Non-pigmented ciliary epithelial cell (primary cell): ENCODE measurements around the gene TMEM51.
"Not testable (repeated sequence)": the region's sequence is repeated elsewhere in the genome, so short reads cannot be mapped to it uniquely, and the experiment has no call there.

Experiments
- DNase-seq: peaks from one replicate; pipeline ENCODE4 v3.0.0-alpha.2; 2010; ENCODE audit warnings: low read depth

The TMEM51 gene

GRCh38 chr1:15128077-15128476, 25.5 kb upstream of the TMEM51 start:
- DNase-seq = no peak

GRCh38 chr1:15128520-15129313, 24.8 kb upstream of the TMEM51 start:
- DNase-seq = no peak

- DNase-seq = no peak
Observed at GRCh38 chr1:15129944-15130343, 23.6 kb upstream of the TMEM51 start.

DNA sequence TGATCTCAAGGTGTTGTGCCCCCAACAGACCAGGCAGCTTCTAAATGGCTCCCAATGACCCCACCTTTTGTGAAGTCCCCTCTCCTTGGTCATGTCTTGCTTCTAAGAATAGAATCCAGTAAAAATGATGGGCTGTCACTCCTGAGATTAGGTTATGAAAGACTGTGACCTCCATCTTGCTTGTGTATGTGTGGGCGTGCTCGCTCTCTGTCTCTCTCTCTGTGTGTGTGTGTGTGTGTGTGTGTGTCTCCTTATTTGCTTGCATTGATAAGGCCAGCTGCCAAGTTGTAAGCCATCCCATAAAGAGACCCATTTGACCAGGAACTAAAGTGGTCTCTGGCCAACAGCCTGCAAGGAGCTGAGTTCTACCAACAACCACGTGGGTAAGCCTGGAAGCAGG, 22.9 kb upstream of the TMEM51 start:
- no peak for DNase-seq

GRCh38 chr1:15132965-15133364, 20.6 kb upstream of the TMEM51 start:
- DNase-seq = no peak

DNA sequence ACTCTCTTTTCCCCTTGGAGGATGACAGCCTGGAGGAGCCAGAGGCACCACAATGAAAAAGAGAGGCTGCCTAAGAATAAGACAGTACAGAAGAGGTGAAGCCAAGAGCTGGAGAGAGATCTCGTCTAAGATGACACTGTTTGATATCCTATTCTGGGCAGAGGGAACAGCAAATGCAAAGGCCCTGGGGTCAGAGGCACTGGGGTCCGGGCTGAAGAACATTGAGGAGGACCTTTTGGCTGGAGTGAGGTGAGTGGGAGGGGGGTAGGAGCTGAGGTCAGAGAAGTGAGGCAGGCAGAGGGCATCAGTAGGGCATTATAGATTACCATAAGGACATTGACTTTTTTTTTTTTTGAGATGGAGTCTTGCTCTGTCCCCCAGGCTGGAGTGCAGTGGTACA, 19.3 kb upstream of the TMEM51 start:
- no peak for DNase-seq

GRCh38 chr1:15135604-15136003, 17.9 kb upstream of the TMEM51 start:
- DNase-seq = not testable (repeated sequence)

GRCh38 chr1:15137809-15138208, 15.7 kb upstream of the TMEM51 start:
- no peak for DNase-seq

DNA sequence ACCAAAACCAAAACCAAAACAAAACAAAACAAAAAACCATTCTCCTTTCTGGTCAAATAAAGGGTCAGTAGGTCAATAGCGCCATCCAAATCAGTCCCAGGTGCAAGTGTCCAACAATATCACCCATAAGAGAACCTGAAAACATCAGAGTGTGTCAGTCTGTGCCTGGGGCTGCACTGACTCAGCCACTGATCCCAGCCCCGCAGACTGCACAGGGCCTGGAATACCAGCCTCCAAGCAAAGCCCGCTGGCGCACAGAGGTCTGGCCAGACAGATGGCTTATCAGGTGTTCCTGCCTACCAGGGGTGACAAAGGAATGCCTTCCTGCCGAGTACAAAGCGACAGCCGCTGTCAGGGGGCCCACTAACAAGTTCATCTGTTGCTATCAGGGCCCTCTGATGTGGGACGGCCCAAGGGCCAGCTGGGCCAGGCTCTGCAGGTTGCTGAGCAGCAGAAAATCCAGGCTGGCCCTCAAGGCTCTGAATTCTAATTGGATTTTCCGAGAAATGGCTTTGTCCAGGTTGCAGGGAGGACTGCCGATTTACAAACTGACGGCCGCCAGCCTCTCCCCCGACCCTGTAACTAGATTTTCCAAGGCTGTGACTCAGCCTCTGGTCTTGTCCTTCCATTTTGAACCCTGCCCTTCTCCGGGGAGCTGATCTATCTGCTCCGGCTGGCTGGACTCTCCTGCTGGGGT, 13.7 kb upstream of the TMEM51 start:
- DNase-seq = no peak

- DNase-seq = no peak
Observed at GRCh38 chr1:15141935-15142539, 11.5 kb upstream of the TMEM51 start.

DNA sequence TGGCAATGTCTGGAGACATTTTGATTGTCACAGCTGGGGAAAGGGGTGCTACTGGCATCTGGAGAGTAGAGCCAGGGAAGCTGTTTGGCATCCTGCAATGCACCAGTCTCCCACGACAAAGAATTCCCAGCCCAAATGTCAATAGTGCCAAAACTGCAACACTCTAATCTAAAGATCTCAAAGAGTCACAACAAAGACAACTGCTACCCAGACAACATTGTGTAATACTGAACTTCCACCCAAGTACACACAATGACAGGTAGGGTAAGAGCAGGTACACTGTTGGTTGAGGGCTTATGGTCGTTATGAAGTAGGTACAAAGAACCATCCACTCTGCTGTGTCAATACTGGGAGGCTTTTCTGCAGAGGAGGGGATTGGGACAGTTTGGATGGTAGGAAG, 8.2 kb upstream of the TMEM51 start:
- no peak for DNase-seq

GRCh38 chr1:15146142-15146680, 7.3 kb upstream of the TMEM51 start:
- no peak for DNase-seq

GRCh38 chr1:15146971-15147376, 6.6 kb upstream of the TMEM51 start:
- no peak for DNase-seq

DNA sequence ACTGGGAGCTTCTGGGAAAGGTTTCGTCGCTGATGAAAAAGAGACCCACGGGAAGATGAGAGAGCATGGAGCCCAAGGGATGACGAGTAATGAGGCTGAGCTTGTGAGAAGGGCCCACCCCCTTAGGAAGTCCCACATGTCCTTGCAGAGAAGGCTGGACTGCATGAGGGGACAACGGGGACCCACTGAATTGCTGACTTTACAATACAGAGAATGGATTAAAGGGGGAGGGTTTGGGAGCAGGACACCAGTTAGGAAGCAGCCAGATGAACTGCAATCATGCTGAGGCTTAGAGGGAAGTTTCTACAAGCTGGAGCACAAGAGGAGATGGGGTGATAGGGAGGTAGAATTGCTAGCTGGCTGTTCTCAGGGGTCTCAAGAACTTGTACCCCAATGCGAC, 5.5 kb upstream of the TMEM51 start:
- DNase-seq = no peak

DNA sequence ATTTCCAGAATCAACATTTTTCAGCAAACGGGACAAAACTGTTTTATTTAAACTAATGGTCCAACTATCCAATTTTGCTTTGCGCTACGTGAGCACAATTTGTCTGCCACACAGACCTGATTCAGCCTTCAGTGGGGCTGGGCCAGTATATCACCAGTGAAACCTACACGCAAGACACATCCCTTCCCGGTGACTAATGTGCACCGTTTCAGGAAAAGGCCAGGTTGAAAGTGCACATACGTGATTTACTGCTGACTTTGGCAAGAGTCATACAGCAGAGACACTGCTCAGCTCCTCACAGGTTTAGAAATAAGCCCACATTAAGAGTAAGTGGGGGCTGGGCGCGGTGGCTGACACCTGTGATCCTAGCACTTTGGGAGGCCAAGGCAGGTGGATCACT, 5.1 kb upstream of the TMEM51 start:
- no peak for DNase-seq

- no peak for DNase-seq
Observed at GRCh38 chr1:15148941-15149340, 4.6 kb upstream of the TMEM51 start.

DNA sequence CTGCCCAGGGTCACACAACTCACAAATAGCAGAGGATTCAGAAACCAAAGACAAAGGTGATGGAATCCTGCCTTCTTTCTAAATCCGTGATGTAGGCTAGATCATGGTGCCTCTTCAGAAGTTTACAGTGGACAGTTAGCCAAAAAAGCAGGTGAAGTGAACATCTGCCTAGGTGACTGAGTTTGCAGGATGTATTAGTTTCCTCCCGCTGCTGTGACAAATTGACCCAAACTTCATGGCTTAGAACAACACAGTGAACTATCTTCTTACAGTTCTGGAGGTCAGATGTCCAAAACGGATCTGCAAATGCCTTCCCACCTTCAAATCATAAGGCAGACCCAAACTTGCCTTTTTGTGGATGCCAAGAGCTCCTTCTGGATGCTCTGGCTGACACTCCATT, 3.2 kb upstream of the TMEM51 start:
- no peak for DNase-seq

DNA sequence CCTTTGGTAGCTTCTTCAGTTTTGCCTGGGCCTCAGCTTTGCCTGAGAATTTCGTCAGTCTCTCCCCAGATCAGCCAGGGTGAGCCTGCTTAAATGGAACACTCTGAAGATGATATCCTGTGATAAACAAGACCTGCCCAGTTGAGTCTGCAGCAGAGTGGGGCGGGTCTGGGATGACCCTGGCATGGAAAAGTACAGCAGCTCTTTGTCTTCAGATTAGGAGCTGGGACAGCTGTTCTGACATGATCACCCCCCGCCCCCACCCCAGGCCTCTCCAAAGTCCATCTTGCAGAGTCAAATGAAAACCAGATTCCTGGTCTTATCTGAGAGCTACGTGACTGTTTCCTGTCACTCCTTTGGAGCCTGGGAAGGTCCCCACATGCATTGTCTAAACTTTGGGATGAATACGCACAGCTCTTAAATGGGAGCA, 2.2 kb upstream of the TMEM51 start:
- no peak for DNase-seq

GRCh38 chr1:15151871-15152270, 1.7 kb upstream of the TMEM51 start:
- no peak for DNase-seq

DNA sequence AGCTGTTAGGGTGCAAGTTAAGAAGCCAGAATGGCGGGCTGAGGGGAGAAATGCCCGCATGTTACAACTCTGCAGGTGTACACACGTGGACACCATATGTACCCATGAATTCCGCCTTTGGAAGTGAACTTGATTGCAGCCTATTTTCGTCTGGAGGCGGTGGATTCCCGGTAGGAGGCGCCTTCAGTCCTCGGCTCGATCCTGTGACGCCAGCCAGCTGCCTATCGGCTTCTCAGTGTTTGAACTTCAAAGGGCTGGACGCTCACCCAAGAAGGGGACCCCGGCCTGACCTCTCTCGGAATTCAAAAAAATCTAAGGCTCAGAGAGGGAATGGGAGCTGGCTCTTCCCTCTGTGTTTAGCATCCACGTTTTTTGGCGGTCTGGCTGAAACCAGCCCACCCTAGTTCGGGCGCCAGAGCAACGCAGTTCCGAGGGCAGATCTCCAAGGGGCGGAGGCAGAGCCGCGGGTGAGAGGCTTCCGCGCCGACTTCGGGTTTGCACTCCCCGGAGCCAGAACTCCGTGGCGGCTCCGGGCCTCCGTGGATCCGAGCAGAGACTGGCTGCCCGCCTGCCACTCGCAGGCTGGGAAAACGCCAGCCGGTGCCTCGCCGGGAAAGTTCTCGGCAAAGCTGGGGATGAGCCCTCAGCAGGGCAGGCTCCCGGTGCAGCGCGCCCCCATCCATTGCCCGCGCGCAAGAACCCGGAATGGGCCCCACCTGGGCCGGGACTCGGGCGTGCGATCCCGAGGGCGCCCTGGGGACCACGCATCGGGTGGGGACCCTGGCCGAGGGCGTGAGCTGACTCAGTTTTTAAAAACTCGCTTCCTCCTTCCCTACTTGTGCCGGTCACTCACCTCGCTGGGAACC, 996 bp upstream of the TMEM51 start:
- DNase-seq = no peak

DNA sequence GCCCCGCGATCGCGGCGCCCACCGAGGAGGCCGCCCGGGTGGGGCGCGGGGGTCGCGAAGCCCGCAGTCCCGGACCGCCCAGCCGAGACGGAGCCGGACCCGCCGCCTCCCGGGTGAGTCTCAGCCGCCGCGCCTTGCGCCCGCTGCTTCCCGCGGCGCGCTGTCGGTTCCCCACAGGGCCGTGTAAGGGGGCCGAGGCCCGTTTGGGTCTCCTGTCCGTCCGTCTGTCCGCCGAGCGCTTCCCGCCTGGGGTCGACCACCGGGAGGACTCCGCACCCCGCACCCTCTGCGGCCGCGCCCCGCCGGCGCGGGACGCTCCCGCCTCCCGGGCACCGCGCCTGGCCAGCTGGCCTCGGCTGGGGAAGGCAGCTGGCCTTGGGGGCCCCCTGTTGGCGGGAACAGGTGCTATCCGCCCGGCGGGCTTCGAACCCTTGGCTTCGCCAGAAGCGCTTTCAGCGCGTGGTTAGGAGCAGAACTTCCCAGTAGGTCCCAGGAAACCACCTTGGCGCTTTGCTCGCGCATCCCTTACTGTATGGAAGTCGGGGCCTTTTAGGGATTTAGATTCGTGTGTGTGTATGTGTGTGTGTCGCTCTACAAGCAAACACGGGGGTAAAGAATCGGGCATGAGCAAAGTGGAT, 414 bp downstream of the TMEM51 start:
- DNase-seq = no peak
